PC-3 (cell line): Measurements from ENCODE around the gene DLGAP1.

Experiments
- CTCF ChIP-seq: fragments of 300-600 bp; sonication (generic); conservative IDR thresholded peaks from 2 replicates; pipeline ENCODE4 v1.5.1; 2017; ENCODE audit warnings: antibody characterized with exemption, low read depth, mild to moderate bottlenecking, low read length
- EZH2 ChIP-seq: fragments of 300-600 bp; sonication (generic); IDR thresholded peaks from one replicate; pipeline ENCODE4 v1.6.1; 2017; ENCODE audit warnings: antibody characterized with exemption, mild to moderate bottlenecking, low read length; ENCODE audit not compliant: unreplicated experiment
- EZH2phosphoT487 ChIP-seq: fragments of 300-600 bp; sonication (generic); IDR thresholded peaks from 2 replicates; pipeline ENCODE4 v1.6.1; 2018; ENCODE audit warnings: mild to moderate bottlenecking, antibody characterized with exemption, low read length, borderline replicate concordance

- TF ChIP-seq CTCF (no peak), EZH2phosphoT487 (no peak), EZH2 (no peak)
These were observed 993.4 kb downstream of the DLGAP1 start for GRCh38 chr18:3461704-3462103.
